ENCODE results near the gene POU2F2.

The POU2F2 gene

DNA sequence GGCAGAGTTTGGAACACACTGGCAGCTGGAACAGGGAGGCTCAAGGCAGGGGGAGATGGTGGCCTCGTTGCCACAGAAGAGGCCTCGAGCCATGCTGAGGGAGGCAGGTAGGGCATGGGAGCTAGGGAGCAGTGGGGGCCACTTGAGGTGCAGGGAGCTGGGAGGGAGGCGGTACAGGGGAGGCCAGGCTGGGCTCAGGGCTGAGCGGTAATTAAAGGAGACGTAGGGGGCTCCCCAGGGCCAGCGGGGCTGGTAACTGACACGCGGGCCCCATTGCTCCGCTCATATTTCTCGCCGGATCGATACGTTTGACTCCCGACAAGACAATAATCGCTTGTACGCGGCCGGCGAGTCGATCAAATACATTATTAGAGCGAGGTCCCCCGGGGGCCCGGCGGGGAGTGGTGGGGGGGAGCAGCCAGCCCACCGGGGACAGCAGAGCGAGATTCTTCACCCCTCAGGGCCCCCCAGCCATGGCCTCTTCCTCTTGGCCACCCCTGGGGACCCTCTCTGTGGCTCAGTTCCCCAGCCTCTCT lies 2.4 kb upstream of the POU2F2 start:
- H2BK5ac ChIP-seq (ENCODE audit: low read length) = no peak overlapping the region
- no peak overlapping the region for H2BK120ac ChIP-seq (ENCODE audit: low read depth, low read length)
- no peak overlapping the region for H3K4ac ChIP-seq (ENCODE audit: low read depth, low read length)
- no peak overlapping the region for H2AK5ac ChIP-seq (ENCODE audit: low read length)
- H4K5ac ChIP-seq (ENCODE audit: low read length) = no peak overlapping the region
- no peak overlapping the region for H3K4me3 ChIP-seq (ENCODE audit: low read length)
- no peak overlapping the region for H3K27ac ChIP-seq (ENCODE audit: low read depth, low read length)
- H3K4me1 ChIP-seq (ENCODE audit: control insufficient read depth, low read depth, low read length) = peaks cover 3% of the 10 kb centered on the region
- no peaks in the 10 kb centered on the region for H3K79me2 ChIP-seq (ENCODE audit: control insufficient read depth, insufficient read depth, low read length)
- no peaks in the 10 kb centered on the region for H3K36me3 ChIP-seq (ENCODE audit: control insufficient read depth, insufficient read depth, low read length)
- no peak overlapping the region for H3K4me2 ChIP-seq (ENCODE audit: low read length)
- H3K27me3 ChIP-seq (ENCODE audit: insufficient read depth, low read length, poor library complexity) = no peaks in the 10 kb centered on the region
- no peak overlapping the region for H3K56ac ChIP-seq (ENCODE audit: low read length)
- H3K23ac ChIP-seq (ENCODE audit: low read length) = no peak overlapping the region
- H4K8ac ChIP-seq (ENCODE audit: low read depth, low read length) = no peak overlapping the region
- no CpG with 5 or more reads among the region's 26 CpGs for WGBS (ENCODE audit: extremely low coverage, insufficient coverage, low lambda C conversion rate)
- no peak overlapping the region for H3K18ac ChIP-seq (ENCODE audit: low read length)
- DNase-seq = no peak
- no peak overlapping the region for H3K9ac ChIP-seq (ENCODE audit: low read length)
- no peaks in the 10 kb centered on the region for H3K79me1 ChIP-seq (ENCODE audit: low read length)
- H2BK15ac ChIP-seq (replicated peaks; ENCODE audit: low read depth) = no peak overlapping the region

DNA sequence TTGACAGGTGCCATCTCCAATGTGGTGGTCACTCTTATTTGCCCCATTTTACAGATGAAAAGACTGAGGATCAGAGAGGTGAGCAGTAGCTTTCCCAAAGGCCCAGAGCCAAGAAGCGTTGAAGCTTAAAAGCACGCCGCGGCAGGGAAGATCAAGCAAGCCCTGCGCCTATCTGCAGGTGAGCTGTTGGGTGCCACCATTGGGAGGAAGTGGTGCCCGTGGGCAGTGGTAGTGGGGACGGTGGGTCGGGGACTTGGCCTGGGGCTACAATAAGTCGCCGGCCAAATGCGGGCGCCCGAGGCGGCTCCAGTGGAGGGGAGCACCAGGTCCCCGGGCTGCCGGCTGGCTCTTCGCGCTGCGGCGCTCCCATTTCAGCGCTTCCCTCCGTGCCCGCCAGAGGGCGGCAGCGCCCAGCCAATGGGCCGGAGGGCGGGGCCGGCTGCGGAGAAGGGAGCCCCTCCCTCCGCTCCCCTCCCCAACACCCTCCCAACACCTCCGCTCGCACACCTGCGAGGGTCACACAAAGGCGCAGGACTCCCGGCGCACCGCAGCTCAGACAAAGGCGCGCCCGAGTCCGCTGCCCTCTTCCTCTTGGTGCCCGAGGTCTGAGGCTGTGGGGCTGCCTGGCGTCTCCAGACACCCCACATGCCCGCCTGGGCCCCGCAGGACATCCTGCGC lies 744 bp upstream of the POU2F2 start:
- no CpG with 5 or more reads among the region's 46 CpGs for WGBS (ENCODE audit: extremely low coverage, insufficient coverage, low lambda C conversion rate)
- Histone ChIP-seq H3K18ac (ENCODE audit: low read length) (no peak overlapping the region), H4K5ac (ENCODE audit: low read length) (no peak overlapping the region), H3K27me3 (ENCODE audit: insufficient read depth, low read length, poor library complexity) (no peaks in the 10 kb centered on the region), H3K4ac (ENCODE audit: low read depth, low read length) (no peak overlapping the region), H2BK15ac (replicated peaks; ENCODE audit: low read depth) (no peak overlapping the region), H3K27ac (ENCODE audit: low read depth, low read length) (no peak overlapping the region), H3K36me3 (ENCODE audit: control insufficient read depth, insufficient read depth, low read length) (no peaks in the 10 kb centered on the region), H4K8ac (ENCODE audit: low read depth, low read length) (no peak overlapping the region), H3K79me1 (ENCODE audit: low read length) (no peaks in the 10 kb centered on the region), H3K4me3 (ENCODE audit: low read length) (no peak overlapping the region), H3K56ac (ENCODE audit: low read length) (peak overlapping the region; percentile 63), H2BK5ac (ENCODE audit: low read length) (no peak overlapping the region), H3K4me1 (ENCODE audit: control insufficient read depth, low read depth, low read length) (peaks cover 3% of the 10 kb centered on the region), H3K23ac (ENCODE audit: low read length) (no peak overlapping the region), H2AK5ac (ENCODE audit: low read length) (no peak overlapping the region), H3K4me2 (ENCODE audit: low read length) (peak overlapping the region; percentile 84), H3K79me2 (ENCODE audit: control insufficient read depth, insufficient read depth, low read length) (no peaks in the 10 kb centered on the region), H3K9ac (ENCODE audit: low read length) (peak overlapping the region; percentile 40), H2BK120ac (ENCODE audit: low read depth, low read length) (no peak overlapping the region)
- peak; percentile 77 for DNase-seq

DNA sequence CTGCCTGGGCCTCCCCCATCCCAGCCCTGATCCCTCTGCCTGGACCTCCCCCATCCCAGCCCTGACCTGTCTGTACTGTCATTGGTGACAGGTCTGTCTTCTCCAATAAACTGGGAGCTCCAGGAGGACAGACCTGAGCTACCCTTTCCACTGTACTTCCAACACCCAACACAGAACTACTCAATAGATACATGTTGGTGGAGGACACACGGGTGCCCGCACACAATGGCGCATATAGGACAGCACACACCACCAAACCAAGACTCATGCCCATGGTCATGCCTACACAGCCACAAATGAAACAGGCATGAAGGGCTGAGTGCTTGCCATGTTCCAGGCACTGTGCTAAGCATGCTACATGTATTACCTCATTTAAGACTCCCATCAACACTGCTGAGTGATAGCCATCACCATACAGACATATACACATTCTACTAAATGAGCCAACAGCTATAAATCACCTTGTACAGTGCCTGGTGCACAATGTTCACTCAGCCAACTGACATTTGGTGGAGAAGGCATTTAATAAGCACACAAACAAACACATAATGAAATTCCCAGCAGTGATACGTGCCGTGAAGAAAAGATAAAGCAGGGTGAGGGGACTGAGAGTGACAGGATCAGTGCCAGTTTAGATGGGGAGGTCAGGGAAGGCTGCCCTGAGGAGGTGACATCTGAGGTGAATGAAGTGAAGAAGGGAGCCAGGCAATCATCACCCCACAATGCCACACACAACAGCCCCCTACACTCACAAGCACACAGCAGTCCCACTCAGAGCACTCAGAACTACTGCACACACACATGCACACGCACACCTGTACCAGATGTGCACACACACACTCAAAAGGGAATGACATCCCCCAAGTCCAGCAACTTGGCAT lies 857 bp downstream of the POU2F2 start:
- WGBS (ENCODE audit: extremely low coverage, insufficient coverage, low lambda C conversion rate) = no CpG with 5 or more reads among the region's 6 CpGs
- Histone ChIP-seq H3K4me2 (ENCODE audit: low read length) (peak overlapping the region; percentile 32), H2BK15ac (replicated peaks; ENCODE audit: low read depth) (no peak overlapping the region)

DNA sequence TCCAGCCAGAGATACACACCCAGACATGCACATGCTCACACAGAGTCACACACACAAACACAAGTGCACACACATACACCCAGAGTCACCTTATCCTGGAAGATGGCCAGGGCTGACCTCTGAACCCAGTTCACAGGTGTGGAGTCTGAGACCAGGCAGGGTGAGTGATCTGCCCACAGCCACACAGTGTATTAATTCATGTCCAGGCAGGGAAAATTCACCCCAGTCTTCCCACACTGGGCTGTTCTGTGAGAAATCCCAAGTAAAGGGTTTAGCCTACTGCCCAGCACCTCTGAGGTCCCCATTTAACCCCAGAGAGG lies 2.0 kb downstream of the POU2F2 start:
- H3K36me3 ChIP-seq (ENCODE audit: control insufficient read depth, insufficient read depth, low read length) = no peaks in the 10 kb centered on the region
- no peaks in the 10 kb centered on the region for H3K79me2 ChIP-seq (ENCODE audit: control insufficient read depth, insufficient read depth, low read length)
- no peak overlapping the region for H3K23ac ChIP-seq (ENCODE audit: low read length)
- no peak overlapping the region for H2AK5ac ChIP-seq (ENCODE audit: low read length)
- H2BK5ac ChIP-seq (ENCODE audit: low read length) = no peak overlapping the region
- H3K79me1 ChIP-seq (ENCODE audit: low read length) = no peaks in the 10 kb centered on the region
- no peak overlapping the region for H3K27ac ChIP-seq (ENCODE audit: low read depth, low read length)
- H3K18ac ChIP-seq (ENCODE audit: low read length) = no peak overlapping the region
- H3K4me1 ChIP-seq (ENCODE audit: control insufficient read depth, low read depth, low read length) = peaks cover 3% of the 10 kb centered on the region
- no peak overlapping the region for H4K8ac ChIP-seq (ENCODE audit: low read depth, low read length)
- H2BK15ac ChIP-seq (replicated peaks; ENCODE audit: low read depth) = no peak overlapping the region
- H2BK120ac ChIP-seq (ENCODE audit: low read depth, low read length) = no peak overlapping the region
- H3K56ac ChIP-seq (ENCODE audit: low read length) = no peak overlapping the region
- H3K27me3 ChIP-seq (ENCODE audit: insufficient read depth, low read length, poor library complexity) = no peaks in the 10 kb centered on the region
- H4K5ac ChIP-seq (ENCODE audit: low read length) = no peak overlapping the region
- no peak overlapping the region for H3K4me2 ChIP-seq (ENCODE audit: low read length)
- H3K9ac ChIP-seq (ENCODE audit: low read length) = no peak overlapping the region
- no peak overlapping the region for H3K4me3 ChIP-seq (ENCODE audit: low read length)
- no peak for DNase-seq
- H3K4ac ChIP-seq (ENCODE audit: low read depth, low read length) = no peak overlapping the region

More for the DNA sequence above, 857 bp downstream of the POU2F2 start:
- Histone ChIP-seq H3K27me3 (ENCODE audit: insufficient read depth, low read length, poor library complexity) (no peaks in the 10 kb centered on the region), H3K79me2 (ENCODE audit: control insufficient read depth, insufficient read depth, low read length) (no peaks in the 10 kb centered on the region), H3K9ac (ENCODE audit: low read length) (peak overlapping the region; percentile 45), H4K8ac (ENCODE audit: low read depth, low read length) (no peak overlapping the region), H2AK5ac (ENCODE audit: low read length) (no peak overlapping the region), H4K5ac (ENCODE audit: low read length) (no peak overlapping the region), H3K23ac (ENCODE audit: low read length) (peak overlapping the region; percentile 74), H2BK5ac (ENCODE audit: low read length) (no peak overlapping the region), H3K36me3 (ENCODE audit: control insufficient read depth, insufficient read depth, low read length) (no peaks in the 10 kb centered on the region), H3K4me3 (ENCODE audit: low read length) (no peak overlapping the region), H2BK120ac (ENCODE audit: low read depth, low read length) (no peak overlapping the region), H3K4ac (ENCODE audit: low read depth, low read length) (no peak overlapping the region), H3K4me1 (ENCODE audit: control insufficient read depth, low read depth, low read length) (peaks cover 3% of the 10 kb centered on the region), H3K56ac (ENCODE audit: low read length) (peak overlapping the region; percentile 63), H3K79me1 (ENCODE audit: low read length) (no peaks in the 10 kb centered on the region), H3K27ac (ENCODE audit: low read depth, low read length) (no peak overlapping the region), H3K18ac (ENCODE audit: low read length) (no peak overlapping the region)
- DNase-seq = no peak

DNA sequence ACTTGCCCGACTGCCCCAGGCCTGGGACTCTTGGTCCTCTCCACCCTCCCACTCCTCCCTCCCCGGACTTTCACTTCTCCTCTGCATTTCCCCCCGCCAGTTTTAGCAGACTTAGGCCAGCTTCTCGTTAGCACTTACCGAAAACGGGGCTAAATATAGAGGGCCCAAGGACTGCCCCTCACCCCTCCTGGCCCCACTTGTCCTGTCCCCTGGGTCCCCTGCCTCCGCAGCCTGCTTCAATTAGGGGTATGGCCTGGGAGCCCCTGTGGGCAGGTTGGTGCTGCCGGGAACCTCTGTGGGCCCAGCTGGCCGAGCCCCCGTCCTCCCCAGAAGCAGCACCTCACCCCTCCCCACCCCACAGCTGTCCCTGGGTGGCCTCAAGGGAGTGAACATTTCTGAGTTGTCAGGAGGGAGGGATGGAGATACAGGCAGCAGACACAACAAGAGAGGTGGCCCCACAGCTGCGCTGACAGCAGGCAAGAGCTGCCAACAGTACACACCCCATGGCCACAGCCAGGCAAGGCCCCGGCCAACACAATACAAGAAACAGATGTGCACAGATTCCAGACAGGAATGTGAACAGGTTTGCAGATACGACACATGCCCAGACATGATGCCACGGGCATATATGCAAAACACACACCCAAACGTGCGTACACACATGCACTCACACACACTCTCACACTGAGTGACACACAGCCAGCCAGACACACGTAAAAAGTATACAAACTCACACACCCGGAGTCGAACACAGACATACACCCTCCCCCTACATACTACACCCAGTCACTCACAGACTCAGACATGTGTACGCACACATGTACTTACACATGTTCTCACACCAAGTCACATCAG lies 2.6 kb downstream of the POU2F2 start:
- Histone ChIP-seq H2BK5ac (ENCODE audit: low read length) (no peak overlapping the region), H3K27ac (ENCODE audit: low read depth, low read length) (no peak overlapping the region), H3K79me2 (ENCODE audit: control insufficient read depth, insufficient read depth, low read length) (no peaks in the 10 kb centered on the region), H3K4ac (ENCODE audit: low read depth, low read length) (no peak overlapping the region), H3K4me2 (ENCODE audit: low read length) (no peak overlapping the region), H3K4me1 (ENCODE audit: control insufficient read depth, low read depth, low read length) (peaks cover 3% of the 10 kb centered on the region), H3K9ac (ENCODE audit: low read length) (no peak overlapping the region), H3K18ac (ENCODE audit: low read length) (no peak overlapping the region), H3K4me3 (ENCODE audit: low read length) (no peak overlapping the region), H3K36me3 (ENCODE audit: control insufficient read depth, insufficient read depth, low read length) (no peaks in the 10 kb centered on the region), H2BK15ac (replicated peaks; ENCODE audit: low read depth) (no peak overlapping the region), H3K56ac (ENCODE audit: low read length) (no peak overlapping the region), H3K79me1 (ENCODE audit: low read length) (no peaks in the 10 kb centered on the region), H2AK5ac (ENCODE audit: low read length) (no peak overlapping the region), H2BK120ac (ENCODE audit: low read depth, low read length) (no peak overlapping the region), H4K8ac (ENCODE audit: low read depth, low read length) (no peak overlapping the region), H3K27me3 (ENCODE audit: insufficient read depth, low read length, poor library complexity) (no peaks in the 10 kb centered on the region), H4K5ac (ENCODE audit: low read length) (no peak overlapping the region), H3K23ac (ENCODE audit: low read length) (no peak overlapping the region)
- WGBS (ENCODE audit: extremely low coverage, insufficient coverage, low lambda C conversion rate) = no CpG with 5 or more reads among the region's 20 CpGs
- DNase-seq = no peak
